ENCODE results near the gene C1orf116. TPM values are rescaled to one million over a fixed set of nuclear protein-coding genes. Genes with fewer than 3 reads are reported as not detected.

The C1orf116 gene
- polyA plus RNA-seq, 3 donors from 2014 or later = 0.31 TPM; not detected in 2

DNA sequence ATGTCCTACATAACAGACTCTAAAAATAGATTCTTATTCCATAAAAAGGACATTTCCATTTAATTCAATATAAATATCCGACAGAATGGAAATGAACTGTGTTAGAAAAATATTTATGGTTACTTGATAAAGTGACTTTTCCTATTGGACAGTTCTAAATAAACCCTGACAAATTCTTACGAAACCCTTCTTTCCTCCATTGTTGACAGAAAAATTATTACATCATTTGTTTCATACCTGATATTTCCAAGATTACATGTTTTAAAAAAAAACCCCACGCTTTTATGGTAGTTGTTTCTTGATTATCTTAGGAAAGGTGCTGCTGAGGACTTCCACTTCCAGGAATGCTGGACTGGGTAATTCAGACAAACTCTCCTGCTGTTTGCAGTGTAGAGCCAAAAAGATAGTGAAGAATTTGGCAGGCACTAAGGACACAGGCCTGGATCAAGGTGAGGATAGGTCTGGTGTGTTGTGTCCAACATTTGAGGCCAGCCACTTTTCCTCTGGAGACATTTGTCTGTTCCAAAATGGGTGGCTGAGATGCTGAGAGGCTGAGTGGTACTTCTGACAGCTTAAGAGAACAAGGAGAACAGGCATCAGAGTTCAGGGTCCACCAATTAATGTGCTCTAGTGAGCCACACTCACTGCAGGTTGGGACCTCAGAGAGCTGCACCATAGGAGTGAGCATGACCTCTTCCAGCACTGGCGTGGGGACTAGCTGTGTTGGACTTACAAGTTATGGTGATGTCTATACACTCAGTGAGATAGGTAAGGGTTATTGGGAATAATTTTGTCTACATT lies 7.0 kb upstream of the C1orf116 start:
- Mint-ChIP-seq H3K4me1 (peaks cover 5 to 16% of the 10 kb centered on the region in 2 donors), H3K27me3 (ENCODE audit: low read depth in 3 of 3) (peaks cover 0 to 2% (median 0%) of the 10 kb centered on the region in 3 donors), H3K27ac (no peak overlapping the region), H3K4me3 (no peak overlapping the region), H3K36me3 (peaks cover 3 to 8% (median 4%) of the 10 kb centered on the region in 3 donors), H3K9me3 (no peaks in the 10 kb centered on the region)
- no peak for DNase-seq

DNA sequence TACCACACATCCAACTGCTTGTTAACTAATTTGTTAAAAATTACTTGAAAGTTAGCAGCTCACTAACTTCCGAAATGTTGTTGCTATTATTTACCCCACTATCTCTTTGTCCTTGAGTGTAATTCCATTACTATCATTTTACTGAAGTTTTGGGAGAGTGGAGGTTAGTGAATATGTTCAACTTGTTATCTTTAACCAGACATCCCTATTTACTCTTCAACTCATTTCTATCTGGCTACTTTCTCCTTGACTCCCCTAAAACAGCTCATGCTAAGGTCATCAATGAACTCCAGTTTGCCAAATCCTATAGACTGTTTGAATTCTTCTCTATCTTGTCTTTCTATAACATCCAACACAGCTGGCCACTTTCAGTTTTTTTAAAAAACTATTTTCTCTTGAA lies 4.3 kb upstream of the C1orf116 start:
- Mint-ChIP-seq H3K27me3 (ENCODE audit: low read depth in 3 of 3) (peaks cover 3 to 8% (median 4%) of the 10 kb centered on the region in 3 donors), H3K4me3 (no peak overlapping the region), H3K9me3 (no peaks in the 10 kb centered on the region), H3K4me1 (no peaks in the 10 kb centered on the region), H3K27ac (no peak overlapping the region), H3K36me3 (peaks cover 2 to 7% (median 3%) of the 10 kb centered on the region in 3 donors)
- no peak for DNase-seq

DNA sequence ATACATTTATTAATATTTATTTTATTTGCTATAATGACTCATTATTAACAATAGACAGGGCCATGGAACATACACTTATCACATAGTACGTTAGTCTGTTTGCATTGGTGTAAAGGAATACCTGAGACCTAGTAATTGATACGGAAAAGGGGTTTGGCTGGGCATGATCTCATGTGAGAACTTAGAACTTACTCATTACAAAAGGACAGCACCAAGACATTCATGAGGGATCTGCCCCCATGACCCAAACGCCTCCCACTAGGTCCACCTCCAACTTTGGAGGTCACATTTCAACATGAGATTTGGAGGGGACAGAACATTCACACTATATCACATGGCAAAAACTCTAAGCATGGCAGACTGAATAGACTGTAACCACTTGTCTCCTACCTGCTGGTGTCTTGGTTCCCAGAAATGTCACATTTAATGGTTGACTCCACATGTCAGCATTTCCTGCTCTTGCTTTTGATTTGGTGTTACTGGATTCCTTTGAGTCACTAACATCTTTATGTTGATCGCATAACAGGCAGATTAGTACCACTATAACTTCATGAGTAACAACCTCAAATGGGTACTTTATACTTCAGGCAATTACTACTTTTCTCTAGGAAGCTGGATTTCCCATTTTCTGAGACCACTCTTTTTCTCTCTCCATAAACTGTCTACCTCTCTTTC lies 3.5 kb upstream of the C1orf116 start:
- no peak for DNase-seq
- Mint-ChIP-seq H3K27ac (no peak overlapping the region), H3K36me3 (peaks cover 0 to 3% (median 0%) of the 10 kb centered on the region in 3 donors), H3K27me3 (ENCODE audit: low read depth in 3 of 3) (peaks cover 4 to 9% (median 9%) of the 10 kb centered on the region in 3 donors), H3K4me1 (no peaks in the 10 kb centered on the region), H3K9me3 (no peaks in the 10 kb centered on the region), H3K4me3 (no peak overlapping the region)

DNA sequence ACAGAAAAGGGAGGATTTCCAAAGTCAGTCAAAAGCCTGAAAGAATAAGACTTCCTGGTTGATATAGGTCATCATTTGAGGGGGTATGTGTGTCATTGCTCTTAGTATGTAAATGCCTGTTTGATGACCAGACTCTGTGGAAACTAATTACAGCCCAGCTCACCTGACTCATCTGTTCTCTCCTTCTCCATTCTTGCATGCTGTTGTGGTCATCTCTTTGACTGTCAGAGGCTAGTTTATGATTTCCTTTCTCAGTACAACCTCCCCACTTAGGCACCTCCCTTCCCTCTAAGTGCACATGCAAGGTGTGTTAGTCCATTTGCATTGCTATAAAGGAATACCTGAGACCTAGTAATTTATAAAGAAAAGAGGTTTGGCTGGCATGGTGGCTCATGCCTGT lies 2.4 kb upstream of the C1orf116 start:
- DNase-seq = no peak
- Mint-ChIP-seq H3K36me3 (no peaks in the 10 kb centered on the region), H3K4me1 (no peaks in the 10 kb centered on the region), H3K27me3 (ENCODE audit: low read depth in 3 of 3) (peaks cover 7 to 13% (median 11%) of the 10 kb centered on the region in 3 donors), H3K27ac (no peak overlapping the region), H3K4me3 (no peak overlapping the region), H3K9me3 (no peaks in the 10 kb centered on the region)

DNA sequence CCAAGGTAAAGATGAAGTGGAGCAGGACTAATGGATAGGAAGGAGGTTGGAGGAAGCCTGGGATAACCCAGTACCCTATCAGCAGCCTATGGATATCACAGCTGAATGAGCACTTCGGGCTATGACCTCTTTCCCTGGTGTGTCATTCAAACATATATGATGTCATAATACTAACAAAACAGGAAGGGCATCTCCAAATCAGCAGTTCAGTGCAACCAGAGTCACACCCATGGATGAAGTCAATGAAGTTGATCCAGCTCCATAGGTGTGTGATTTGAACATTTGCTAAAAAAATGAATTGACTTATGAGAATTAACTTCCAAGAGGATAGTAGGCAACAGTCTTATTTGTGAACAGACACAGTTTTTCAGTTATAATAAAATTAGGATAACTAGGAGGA lies 1.7 kb upstream of the C1orf116 start:
- Mint-ChIP-seq H3K9me3 (no peaks in the 10 kb centered on the region), H3K27ac (no peak overlapping the region), H3K36me3 (no peaks in the 10 kb centered on the region), H3K4me1 (no peaks in the 10 kb centered on the region), H3K4me3 (no peak overlapping the region), H3K27me3 (ENCODE audit: low read depth in 3 of 3) (peaks cover 7 to 14% (median 11%) of the 10 kb centered on the region in 3 donors)
- no peak for DNase-seq

DNA sequence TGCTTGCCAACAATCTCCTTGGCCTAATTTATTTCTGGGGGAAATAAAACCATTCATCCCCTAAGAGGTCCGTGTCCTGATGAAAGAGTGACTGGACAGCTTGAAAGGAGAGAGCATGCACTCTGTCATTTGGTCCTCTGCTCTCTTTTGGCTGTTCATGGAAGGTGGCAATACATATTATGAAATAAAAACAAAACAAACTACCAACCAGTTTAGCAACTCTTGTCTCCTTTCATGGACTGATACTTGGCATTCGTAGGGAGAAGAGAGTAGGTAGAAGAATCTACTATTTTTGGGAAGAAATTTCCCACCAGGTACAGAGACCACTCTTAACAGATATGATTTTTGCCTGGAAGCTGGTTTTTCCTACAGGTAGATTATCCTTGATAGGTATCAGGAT lies 746 bp upstream of the C1orf116 start:
- H3K9me3 Mint-ChIP-seq = no peaks in the 10 kb centered on the region
- no peaks in the 10 kb centered on the region for H3K4me1 Mint-ChIP-seq
- peaks cover 8 to 22% (median 11%) of the 10 kb centered on the region in 3 donors for H3K27me3 Mint-ChIP-seq (ENCODE audit: low read depth in 3 of 3)
- DNase-seq = no peak
- no peak overlapping the region for H3K4me3 Mint-ChIP-seq
- H3K27ac Mint-ChIP-seq = no peak overlapping the region
- no peaks in the 10 kb centered on the region for H3K36me3 Mint-ChIP-seq

DNA sequence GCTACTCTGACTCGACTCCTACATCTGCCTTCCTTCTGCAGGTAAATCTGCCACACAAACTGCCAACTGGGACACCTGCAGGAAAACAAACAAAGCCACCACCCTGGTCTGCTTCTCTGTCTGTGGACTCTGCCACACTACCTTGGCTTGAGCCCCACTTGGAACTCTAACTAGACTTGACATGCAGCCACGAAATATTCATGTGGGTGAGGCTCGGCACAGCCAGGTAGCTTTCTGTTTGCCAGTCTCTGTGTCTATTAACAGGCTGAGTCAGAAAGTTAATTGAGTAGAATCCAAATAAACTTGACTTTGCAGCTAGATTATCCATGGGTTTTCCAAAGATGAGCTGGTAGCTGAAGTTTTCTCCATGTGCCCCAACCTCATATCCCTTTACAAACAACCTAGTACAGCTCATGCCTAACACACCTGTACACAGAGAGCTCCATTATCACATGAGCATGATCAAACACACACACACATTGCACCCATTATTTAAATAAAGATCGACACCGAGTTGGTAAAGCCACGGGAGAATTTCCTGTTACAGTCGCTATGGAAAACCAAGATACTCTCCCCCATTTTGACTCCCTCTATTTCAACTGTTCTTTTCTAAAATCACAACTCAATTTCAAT lies 808 bp downstream of the C1orf116 start:
- Mint-ChIP-seq H3K27ac (no peak overlapping the region), H3K27me3 (ENCODE audit: low read depth in 3 of 3) (peaks cover 8 to 27% (median 11%) of the 10 kb centered on the region in 3 donors), H3K4me1 (no peaks in the 10 kb centered on the region), H3K9me3 (no peaks in the 10 kb centered on the region), H3K36me3 (no peaks in the 10 kb centered on the region), H3K4me3 (no peak overlapping the region)
- no peak for DNase-seq

DNA sequence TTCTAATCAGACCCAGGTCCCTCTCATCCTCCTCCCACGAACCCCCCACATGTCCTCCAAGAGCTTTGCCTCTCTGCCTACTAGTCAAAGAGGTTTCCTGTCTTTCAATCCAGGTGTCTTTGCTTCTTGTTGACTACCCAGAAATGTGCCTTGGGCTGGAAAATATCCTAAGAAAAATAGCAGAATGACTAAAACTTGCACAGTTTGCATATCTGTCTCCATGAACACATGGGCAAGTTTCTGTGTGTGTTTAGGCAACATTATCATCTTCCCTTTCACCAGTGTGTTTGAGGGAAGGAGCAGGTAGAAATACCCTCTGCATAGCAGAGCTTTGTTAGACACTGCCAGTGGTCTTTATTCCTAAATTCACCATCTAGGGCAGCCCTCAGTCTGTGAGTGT lies 1.5 kb downstream of the C1orf116 start:
- no peak overlapping the region for H3K4me3 Mint-ChIP-seq
- H3K27ac Mint-ChIP-seq = no peak overlapping the region
- no peak for DNase-seq
- H3K36me3 Mint-ChIP-seq = no peaks in the 10 kb centered on the region
- no peaks in the 10 kb centered on the region for H3K9me3 Mint-ChIP-seq
- H3K4me1 Mint-ChIP-seq = no peaks in the 10 kb centered on the region
- peaks cover 8 to 27% (median 11%) of the 10 kb centered on the region in 3 donors for H3K27me3 Mint-ChIP-seq (ENCODE audit: low read depth in 3 of 3)

DNA sequence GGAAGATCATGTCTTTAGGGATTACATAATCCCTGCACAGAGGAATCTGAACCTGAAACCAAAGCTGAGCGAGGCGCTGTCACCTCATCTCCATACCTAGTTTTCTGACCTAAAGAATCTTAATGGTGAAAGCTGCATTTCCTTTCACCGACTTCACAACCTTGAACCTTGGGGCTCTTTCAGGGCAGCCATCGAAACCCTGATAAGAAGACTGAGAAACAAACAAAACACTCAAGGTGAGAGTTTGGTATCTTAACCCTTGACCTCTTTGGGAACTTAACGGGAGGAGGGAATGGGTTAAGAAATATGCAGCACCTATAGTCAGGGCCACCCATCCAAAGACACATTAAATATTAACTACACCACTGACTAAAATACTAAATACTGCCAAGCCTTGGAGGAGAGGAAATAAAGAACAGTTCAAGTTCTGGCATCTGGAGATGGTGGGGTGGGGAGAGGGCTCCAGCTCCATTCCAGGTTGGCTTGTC lies 2.0 kb downstream of the C1orf116 start:
- no peak overlapping the region for H3K27ac Mint-ChIP-seq
- peaks cover 8 to 27% (median 11%) of the 10 kb centered on the region in 3 donors for H3K27me3 Mint-ChIP-seq (ENCODE audit: low read depth in 3 of 3)
- no peaks in the 10 kb centered on the region for H3K9me3 Mint-ChIP-seq
- H3K4me1 Mint-ChIP-seq = no peaks in the 10 kb centered on the region
- H3K36me3 Mint-ChIP-seq = no peaks in the 10 kb centered on the region
- no peak for DNase-seq
- H3K4me3 Mint-ChIP-seq = no peak overlapping the region

DNA sequence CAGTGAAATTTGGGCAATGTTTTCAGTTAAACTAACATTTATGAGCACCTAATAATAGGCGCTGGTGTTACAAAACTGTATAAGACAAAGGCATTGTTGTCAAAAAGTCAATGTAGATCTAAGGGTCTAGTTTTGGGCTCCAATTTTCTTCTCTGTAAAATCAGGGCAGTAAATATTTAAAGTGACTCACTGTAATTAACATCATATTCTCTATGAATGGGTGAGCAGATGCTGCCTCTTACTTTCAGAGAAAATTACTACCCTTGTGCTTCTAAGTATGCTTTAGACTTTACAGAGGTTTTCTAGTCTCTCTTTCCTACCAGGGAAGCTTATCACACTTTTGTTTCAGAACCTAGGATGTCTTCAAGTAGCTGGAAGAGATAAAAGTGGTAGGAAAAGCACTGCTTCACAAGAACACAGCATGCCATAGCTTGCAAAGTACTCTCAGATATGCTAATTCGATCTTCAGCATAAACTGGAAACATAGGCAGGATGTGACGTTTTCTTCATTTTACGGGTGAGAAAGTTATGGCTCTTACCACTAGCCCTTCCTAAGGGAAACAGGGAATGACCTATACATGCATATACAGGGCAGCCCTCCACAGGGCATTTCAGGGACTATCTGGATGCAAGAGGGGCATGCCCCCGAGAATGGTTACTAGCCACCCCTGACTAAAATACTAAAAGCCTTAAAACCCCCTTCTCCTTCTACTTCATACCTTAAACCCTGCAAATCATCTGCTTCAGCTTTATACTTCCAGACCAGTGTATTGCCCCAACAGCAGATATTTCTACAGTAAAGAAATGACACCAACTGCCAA lies 2.6 kb downstream of the C1orf116 start:
- H3K4me3 Mint-ChIP-seq = no peak overlapping the region
- no peak for DNase-seq
- no peaks in the 10 kb centered on the region for H3K9me3 Mint-ChIP-seq
- no peak overlapping the region for H3K27ac Mint-ChIP-seq
- H3K27me3 Mint-ChIP-seq (ENCODE audit: low read depth in 3 of 3) = peaks cover 8 to 25% (median 11%) of the 10 kb centered on the region in 3 donors
- H3K36me3 Mint-ChIP-seq = no peaks in the 10 kb centered on the region
- no peaks in the 10 kb centered on the region for H3K4me1 Mint-ChIP-seq

DNA sequence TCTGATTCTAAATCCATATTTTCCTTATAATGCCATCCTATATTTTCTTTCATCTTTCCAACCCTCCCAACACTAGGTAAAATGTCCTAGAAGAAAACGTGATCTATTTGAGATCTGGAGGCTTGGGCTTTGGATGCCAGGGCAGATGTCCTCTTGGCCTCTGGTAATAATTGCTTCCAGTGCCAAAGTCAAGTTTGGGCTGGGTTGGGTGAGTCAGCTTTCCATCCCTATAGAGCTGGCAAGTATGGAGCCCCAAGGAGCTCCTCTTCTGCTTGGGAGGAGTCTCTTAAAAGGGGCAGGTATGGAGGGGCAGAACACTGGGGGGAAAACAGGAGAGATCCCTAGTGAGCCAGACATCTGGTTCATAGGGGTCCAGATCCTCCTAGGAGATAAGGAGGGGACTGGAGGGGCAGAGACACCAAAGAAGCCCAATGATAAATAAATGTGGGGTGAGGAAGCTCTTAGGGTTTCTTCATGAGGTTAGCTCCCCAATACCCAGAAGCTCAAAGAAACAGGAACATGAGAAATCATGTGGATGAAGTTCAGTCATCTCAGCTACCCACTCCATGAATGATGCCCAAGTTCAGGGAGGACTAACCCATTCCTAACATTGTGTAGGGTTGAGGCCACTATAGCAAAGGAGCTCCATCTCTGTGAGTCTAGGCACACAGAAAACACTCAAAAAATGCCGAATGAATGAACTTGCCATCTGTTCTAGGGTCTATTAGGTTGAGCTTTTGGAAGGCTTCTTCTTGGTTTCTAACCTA lies 3.5 kb downstream of the C1orf116 start:
- no peak for DNase-seq
- peaks cover 8 to 24% (median 11%) of the 10 kb centered on the region in 3 donors for H3K27me3 Mint-ChIP-seq (ENCODE audit: low read depth in 3 of 3)
- H3K4me3 Mint-ChIP-seq = no peak overlapping the region
- H3K27ac Mint-ChIP-seq = no peak overlapping the region
- H3K4me1 Mint-ChIP-seq = no peaks in the 10 kb centered on the region
- H3K36me3 Mint-ChIP-seq = no peaks in the 10 kb centered on the region
- H3K9me3 Mint-ChIP-seq = no peaks in the 10 kb centered on the region

DNA sequence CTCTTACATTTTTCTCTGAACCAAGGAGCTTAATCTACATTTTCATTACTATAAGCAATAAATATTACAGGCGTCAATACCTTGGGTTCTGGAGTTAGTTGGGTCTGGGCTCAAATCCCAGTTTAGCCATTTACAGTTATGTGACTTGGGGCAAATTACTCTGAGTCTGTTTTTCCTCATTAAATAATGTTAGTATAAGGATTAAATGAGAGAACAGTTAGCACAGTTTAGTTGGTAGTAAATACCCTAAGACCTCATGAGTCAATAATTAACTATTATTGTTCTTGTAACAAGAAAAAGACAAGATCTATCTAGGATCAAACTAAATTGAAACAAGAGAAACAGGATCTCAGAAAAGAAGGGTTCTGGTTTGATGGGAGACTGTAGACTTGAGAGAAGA lies 4.6 kb downstream of the C1orf116 start:
- H3K4me3 Mint-ChIP-seq = no peak overlapping the region
- H3K27me3 Mint-ChIP-seq (ENCODE audit: low read depth in 3 of 3) = peaks cover 6 to 22% (median 6%) of the 10 kb centered on the region in 3 donors
- H3K9me3 Mint-ChIP-seq = no peaks in the 10 kb centered on the region

More for the DNA sequence above, 4.6 kb downstream of the C1orf116 start:
- H3K36me3 Mint-ChIP-seq = no peaks in the 10 kb centered on the region
- no peaks in the 10 kb centered on the region for H3K4me1 Mint-ChIP-seq
- no peak for DNase-seq
- no peak overlapping the region for H3K27ac Mint-ChIP-seq
